OCI-LY7 (cell line): ENCODE measurements around the gene ARG2. TPM values are rescaled to one million over a fixed set of nuclear protein-coding genes. Genes with fewer than 3 reads are reported as not detected.

Source experiments
- BruUV-seq: library from RNA; stranded (reverse); fragments of 400-500 nt; replicated peaks from 2 replicates; lab custom pipeline; 2021; lab: Mats Ljungman, UMichigan
- CTCF ChIA-PET: fragments of 300-600 bp; sonication (Branson Sonifier 250); formaldehyde crosslinking; loops from one replicate; lab custom pipeline; 2022; ENCODE audit warnings: antibody characterized with exemption; ENCODE audit not compliant: unreplicated experiment; lab: Charles Lee
- POLR2A ChIA-PET: fragments of 300-600 bp; sonication (Branson Sonifier 250); formaldehyde crosslinking; loops from one replicate; lab custom pipeline; 2022; ENCODE audit warnings: antibody characterized with exemption; lab: Charles Lee
- DNase-seq: peaks from one replicate; pipeline ENCODE4 v3.0.0-alpha.2; 2015; ENCODE audit warnings: low spot score
- H2AFZ ChIP-seq: fragments of 200-600 bp; sonication (generic), shearing (Covaris generic); 2 replicates; pipeline ENCODE4 v1.6.1; 2014; ENCODE audit warnings: mild to moderate bottlenecking, antibody characterized with exemption, low read length, moderate library complexity
- H3K27ac ChIP-seq: fragments of 200-600 bp; sonication (generic); 2 replicates; pipeline ENCODE4 v1.5.1; 2014; ENCODE audit warnings: mixed run types, low read depth, mild to moderate bottlenecking, moderate library complexity, low read length, inconsistent platforms; ENCODE audit not compliant: poor library complexity, severe bottlenecking
- H3K36me3 ChIP-seq: fragments of 200-600 bp; sonication (generic); 2 replicates; pipeline ENCODE4 v1.6.1; 2014; ENCODE audit warnings: mild to moderate bottlenecking, antibody characterized with exemption, low read length, moderate library complexity, mixed read lengths; ENCODE audit not compliant: insufficient read depth
- H3K4me1 ChIP-seq: fragments of 200-600 bp; sonication (generic); 2 replicates; pipeline ENCODE4 v1.5.1; 2014; ENCODE audit warnings: mild to moderate bottlenecking, low read length; ENCODE audit not compliant: insufficient read depth, poor library complexity, severe bottlenecking
- H3K4me2 ChIP-seq: fragments of 200-600 bp; sonication (generic); 2 replicates; pipeline ENCODE4 v1.6.1; 2014; ENCODE audit warnings: mild to moderate bottlenecking, low read length
- H3K4me3 ChIP-seq: fragments of 200-600 bp; sonication (generic); 2 replicates; pipeline ENCODE4 v1.5.1; 2014; ENCODE audit warnings: mild to moderate bottlenecking, low read depth, low read length; ENCODE audit not compliant: poor library complexity, severe bottlenecking
- H3K79me2 ChIP-seq: fragments of 200-600 bp; sonication (generic); 2 replicates; pipeline ENCODE4 v1.6.1; 2016; ENCODE audit warnings: low read depth, mild to moderate bottlenecking, low read length, moderate library complexity, mixed read lengths; ENCODE audit not compliant: insufficient read depth
- H3K9me2 ChIP-seq: fragments of 200-600 bp; sonication (generic); 2 replicates; pipeline ENCODE4 v1.6.1; 2016; ENCODE audit warnings: mild to moderate bottlenecking, low read length, mixed read lengths; ENCODE audit not compliant: insufficient read depth
- H3K9me3 ChIP-seq: fragments of 200-600 bp; sonication (generic); 2 replicates; pipeline ENCODE4 v1.6.1; 2014; ENCODE audit warnings: mild to moderate bottlenecking, mixed run types, low read length, mixed read lengths
- H4K20me1 ChIP-seq: fragments of 200-600 bp; sonication (generic); 2 replicates; pipeline ENCODE4 v1.6.1; 2014; ENCODE audit warnings: mild to moderate bottlenecking, antibody characterized with exemption, low read length, moderate library complexity, mixed read lengths; ENCODE audit not compliant: insufficient read depth
- EZH2phosphoT487 ChIP-seq: fragments of 200-600 bp; sonication (generic); IDR thresholded peaks from 2 replicates; pipeline ENCODE4 v1.6.1; 2018; ENCODE audit warnings: low read depth, borderline replicate concordance, mild to moderate bottlenecking, mixed run types, antibody characterized with exemption, low read length, moderate library complexity, mixed read lengths
- intact Hi-C: fragments of 100-400 bp; cut with micrococcal nuclease; formaldehyde crosslinking; loops from one replicate; pipeline ENCODE4 v1.10.0; 2022; ENCODE audit not compliant: unreplicated experiment
- small RNA-seq: library from RNA; depleted of rRNA; stranded (forward); fragments of <200 nt; gene quantifications from one replicate; pipeline ENCODE3, GENCODE V24; 2014
- total RNA-seq, 2 experiments: library from RNA; depleted of rRNA in 1 of 2; stranded (reverse); fragments of >200 nt in 1 of 2; shearing (Covaris generic) in 1 of 2; gene quantifications; 2 replicates each; pipeline ENCODE4 v1.2.3, GENCODE V29; 2014 to 2022
- TF ChIP-seq, protein P1 (sequence below): fragments of 200-600 bp; sonication (generic); conservative IDR thresholded peaks from 2 replicates; pipeline ENCODE4 v1.5.1; 2014; ENCODE audit warnings: mild to moderate bottlenecking, antibody characterized with exemption, low read length, moderate library complexity, mixed read lengths

Gene ARG2
- total RNA-seq, 2 experiments from 2014 or later = 2.0 to 4.2 TPM

DNA sequence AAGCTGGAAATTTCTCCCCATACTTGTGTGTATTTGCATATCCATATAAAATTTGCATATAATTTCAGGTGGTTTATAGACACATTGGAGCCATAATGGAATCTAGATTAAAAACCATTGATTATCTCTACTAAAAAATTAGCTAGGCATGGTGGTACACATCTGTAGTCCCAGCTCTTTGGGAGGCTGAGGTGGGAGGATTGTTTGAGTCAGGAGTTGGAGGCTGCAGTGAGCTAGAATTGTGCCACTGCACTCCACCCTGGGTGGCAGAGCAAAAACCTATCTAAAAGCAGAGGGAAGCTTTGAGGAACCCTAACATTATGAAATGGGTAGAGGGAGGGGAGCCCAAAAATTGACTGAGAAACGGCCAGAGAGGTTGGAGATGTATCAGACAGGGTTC lies 78.5 kb downstream of the ARG2 start:
- H4K20me1 ChIP-seq = no peaks in the 10 kb centered on the region
- CTCF ChIA-PET = interaction anchor here (0.8 to 1.1 kb wide), 2 partner anchors 85 to 213 kb away, joined by 3 read pairs; no protein-coding TSS in a partner anchor
- H3K9me2 ChIP-seq = no peaks in the 10 kb centered on the region
- peaks cover 21% of the 10 kb centered on the region; the same call in 1 of the 2 replicates for H3K79me2 ChIP-seq
- POLR2A ChIA-PET = interaction anchor here (0.6 kb wide), 1 partner anchor 12 kb away, joined by 3 read pairs; no protein-coding TSS in a partner anchor
- no TSS peak for BruUV-seq
- TF ChIP-seq EZH2phosphoT487 = no peak
- TF ChIP-seq, protein P1, sequence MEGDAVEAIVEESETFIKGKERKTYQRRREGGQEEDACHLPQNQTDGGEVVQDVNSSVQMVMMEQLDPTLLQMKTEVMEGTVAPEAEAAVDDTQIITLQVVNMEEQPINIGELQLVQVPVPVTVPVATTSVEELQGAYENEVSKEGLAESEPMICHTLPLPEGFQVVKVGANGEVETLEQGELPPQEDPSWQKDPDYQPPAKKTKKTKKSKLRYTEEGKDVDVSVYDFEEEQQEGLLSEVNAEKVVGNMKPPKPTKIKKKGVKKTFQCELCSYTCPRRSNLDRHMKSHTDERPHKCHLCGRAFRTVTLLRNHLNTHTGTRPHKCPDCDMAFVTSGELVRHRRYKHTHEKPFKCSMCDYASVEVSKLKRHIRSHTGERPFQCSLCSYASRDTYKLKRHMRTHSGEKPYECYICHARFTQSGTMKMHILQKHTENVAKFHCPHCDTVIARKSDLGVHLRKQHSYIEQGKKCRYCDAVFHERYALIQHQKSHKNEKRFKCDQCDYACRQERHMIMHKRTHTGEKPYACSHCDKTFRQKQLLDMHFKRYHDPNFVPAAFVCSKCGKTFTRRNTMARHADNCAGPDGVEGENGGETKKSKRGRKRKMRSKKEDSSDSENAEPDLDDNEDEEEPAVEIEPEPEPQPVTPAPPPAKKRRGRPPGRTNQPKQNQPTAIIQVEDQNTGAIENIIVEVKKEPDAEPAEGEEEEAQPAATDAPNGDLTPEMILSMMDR = no peak
- no peak overlapping the region for H3K4me3 ChIP-seq
- peaks cover 5% of the 10 kb centered on the region for H3K4me1 ChIP-seq
- H3K4me2 ChIP-seq = no peak overlapping the region
- no peaks in the 10 kb centered on the region for H3K9me3 ChIP-seq
- H3K27ac ChIP-seq = no peak overlapping the region
- intact Hi-C loops = no loop called here
- H3K36me3 ChIP-seq = peaks cover 4% of the 10 kb centered on the region; the same call in 1 of the 2 replicates
- H2AFZ ChIP-seq = no peak overlapping the region
- DNase-seq = no peak

Small RNAs within 50 kb of the gene (small RNA-seq; reads per million reads assigned to genes)
- gene AL132640.3 (not detected), gene RF00019 (not detected), gene RNA5SP386 (not detected)

Other genes with a start within 250 kb of the ARG2 start
- gene PLEK2, start 207.8 kb upstream of the ARG2 start, total RNA-seq (2014; rRNA removed; shearing (Covaris generic)) = not detected in 2 replicates
- gene PLEK2, start 207.8 kb upstream of the ARG2 start, total RNA-seq (2022) = not detected in 2 replicates
- gene TMEM229B, start 131.2 kb upstream of the ARG2 start, total RNA-seq (2014; rRNA removed; shearing (Covaris generic)) = 3.9 and 4.8 TPM in 2 replicates
- gene TMEM229B, start 131.2 kb upstream of the ARG2 start, total RNA-seq (2022) = 8.5 and 11.7 TPM in 2 replicates
- not detected in 2 replicates for gene PLEKHH1, start 86.6 kb upstream of the ARG2 start, total RNA-seq (2014; rRNA removed; shearing (Covaris generic))
- gene PLEKHH1, start 86.6 kb upstream of the ARG2 start, total RNA-seq (2022) = not detected in 2 replicates
- 19.7 and 23.0 TPM in 2 replicates for gene PIGH, start 19.7 kb upstream of the ARG2 start, total RNA-seq (2014; rRNA removed; shearing (Covaris generic))
- gene PIGH, start 19.7 kb upstream of the ARG2 start, total RNA-seq (2022) = 12.0 and 15.5 TPM in 2 replicates
- gene VTI1B, start 54.7 kb downstream of the ARG2 start, total RNA-seq (2014; rRNA removed; shearing (Covaris generic)) = 41.5 and 50.5 TPM in 2 replicates
- gene VTI1B, start 54.7 kb downstream of the ARG2 start, total RNA-seq (2022) = 80.2 and 93.3 TPM in 2 replicates
- gene RDH11, start 75.8 kb downstream of the ARG2 start, total RNA-seq (2014; rRNA removed; shearing (Covaris generic)) = 31.1 and 32.0 TPM in 2 replicates
- 33.6 and 37.7 TPM in 2 replicates for gene RDH11, start 75.8 kb downstream of the ARG2 start, total RNA-seq (2022)
- not detected in 2 replicates for gene RDH12, start 82.0 kb downstream of the ARG2 start, total RNA-seq (2014; rRNA removed; shearing (Covaris generic))
- not detected in 2 replicates for gene RDH12, start 82.0 kb downstream of the ARG2 start, total RNA-seq (2022)
- 12.0 and 16.3 TPM in 2 replicates for gene ZFYVE26, start 196.7 kb downstream of the ARG2 start, total RNA-seq (2014; rRNA removed; shearing (Covaris generic))
- gene ZFYVE26, start 196.7 kb downstream of the ARG2 start, total RNA-seq (2022) = 22.8 and 25.9 TPM in 2 replicates
- gene RAD51B, start 199.9 kb downstream of the ARG2 start, total RNA-seq (2014; rRNA removed; shearing (Covaris generic)) = 41.4 and 48.2 TPM in 2 replicates
- 72.8 and 89.9 TPM in 2 replicates for gene RAD51B, start 199.9 kb downstream of the ARG2 start, total RNA-seq (2022)